WI38 (cell line): ENCODE results near the gene UGT8.
"Not testable (repeated sequence)": the region's sequence is repeated elsewhere in the genome, so short reads cannot be mapped to it uniquely, and the experiment has no call there.

Experiments used
- H3K4me3 ChIP-seq: 2 replicates; pipeline ENCODE4 v1.5.1; 2011; ENCODE audit warnings: low read depth, mild to moderate bottlenecking, control low read depth, low read length
- CTCF ChIP-seq: IDR thresholded peaks from 2 replicates; pipeline ENCODE4 v1.5.1; 2012; ENCODE audit warnings: low read depth, mild to moderate bottlenecking, control low read depth, low read length

UGT8 gene

GRCh38 chr4:114613560-114613959 lies 15.0 kb downstream of the UGT8 start:
- H3K4me3 ChIP-seq: no peak overlapping the region
- no peak for TF ChIP-seq CTCF

GRCh38 chr4:114615435-114615834 lies 16.8 kb downstream of the UGT8 start:
- no peak overlapping the region for H3K4me3 ChIP-seq
- no peak for TF ChIP-seq CTCF

GRCh38 chr4:114616036-114616435 lies 17.4 kb downstream of the UGT8 start:
- H3K4me3 ChIP-seq: not testable (repeated sequence)

- TF ChIP-seq CTCF: no peak
- no peak overlapping the region for H3K4me3 ChIP-seq
Measured at GRCh38 chr4:114626196-114626595, 27.6 kb downstream of the UGT8 start.

- no peak for TF ChIP-seq CTCF
- no peak overlapping the region for H3K4me3 ChIP-seq
Measured at GRCh38 chr4:114636192-114636935, 37.8 kb downstream of the UGT8 start.

GRCh38 chr4:114642173-114642780 lies 43.7 kb downstream of the UGT8 start:
- no peak overlapping the region for H3K4me3 ChIP-seq

GRCh38 chr4:114649908-114650307 lies 51.3 kb downstream of the UGT8 start:
- no peak overlapping the region for H3K4me3 ChIP-seq
- TF ChIP-seq CTCF: no peak

More at GRCh38 chr4:114642173-114642780, 43.7 kb downstream of the UGT8 start:
- TF ChIP-seq CTCF: no peak
